Endodermal cell (in vitro differentiated cells): ENCODE measurements around the gene ST7. TPM values are rescaled to one million over a fixed set of nuclear protein-coding genes. Genes with fewer than 3 reads are reported as not detected.

Source experiments
- DNase-seq: peaks from one replicate; pipeline ENCODE4 v3.0.0-alpha.2; 2017
- H3K27ac ChIP-seq: 2 replicates; pipeline ENCODE4 v1.5.1; 2013; ENCODE audit warnings: mild to moderate bottlenecking, low read depth, low read length, moderate library complexity
- H3K27me3 ChIP-seq: 2 replicates; pipeline ENCODE4 v1.6.1; 2013; ENCODE audit warnings: mild to moderate bottlenecking, low read length, moderate library complexity; ENCODE audit not compliant: insufficient read depth, control insufficient read depth, poor library complexity, severe bottlenecking
- H3K36me3 ChIP-seq: 2 replicates; pipeline ENCODE4 v1.7.0; 2013; ENCODE audit warnings: mild to moderate bottlenecking, low read length, moderate library complexity; ENCODE audit not compliant: control insufficient read depth, insufficient read depth
- H3K4me1 ChIP-seq: one replicate; pipeline ENCODE4 v1.7.0; 2013; ENCODE audit warnings: low read length; ENCODE audit not compliant: control insufficient read depth, insufficient read depth
- H3K4me3 ChIP-seq: 2 replicates; pipeline ENCODE4 v1.5.1; 2013; ENCODE audit warnings: mild to moderate bottlenecking, low read length, moderate library complexity
- H3K9ac ChIP-seq: 2 replicates; pipeline ENCODE4 v1.6.1; 2013; ENCODE audit warnings: mild to moderate bottlenecking, low read length, moderate library complexity; ENCODE audit not compliant: poor library complexity, severe bottlenecking; ENCODE audit errors: extremely low read depth
- H3K9me3 ChIP-seq: 2 replicates; pipeline ENCODE4 v1.6.1; 2013; ENCODE audit warnings: mild to moderate bottlenecking, low read length, moderate library complexity; ENCODE audit not compliant: control insufficient read depth
- H3K27ac Mint-ChIP-seq: 2 replicates; pipeline ENCODE4 v1.8.0; 2020; ENCODE audit warnings: mixed read lengths
- H3K27me3 Mint-ChIP-seq: 2 replicates; pipeline ENCODE4 v1.8.0; 2021; ENCODE audit warnings: mild to moderate bottlenecking, mixed read lengths; ENCODE audit not compliant: insufficient read depth
- H3K36me3 Mint-ChIP-seq: 2 replicates; pipeline ENCODE4 v1.8.0; 2020; ENCODE audit warnings: low read depth, mixed read lengths
- H3K4me1 Mint-ChIP-seq: 2 replicates; pipeline ENCODE4 v1.8.0; 2020; ENCODE audit warnings: mixed read lengths
- H3K4me3 Mint-ChIP-seq: 2 replicates; pipeline ENCODE4 v1.8.0; 2020; ENCODE audit warnings: mild to moderate bottlenecking, moderate library complexity, mixed read lengths
- H3K9me3 Mint-ChIP-seq: 2 replicates; pipeline ENCODE4 v1.8.0; 2020; ENCODE audit warnings: mild to moderate bottlenecking, mixed read lengths
- CTCF ChIP-seq: fragments of 200-600 bp; sonication (generic); conservative IDR thresholded peaks from 2 replicates; pipeline ENCODE4 v1.5.0; 2021; ENCODE audit warnings: antibody characterized with exemption, mild to moderate bottlenecking
- WGBS, 2 experiments: methylation state at CpG; one replicate each; pipeline versions ENCODE4 v1.1.5 to v1.1.7; 2013; ENCODE audit warnings: missing lambda C conversion rate in 2 of 2, mixed read lengths in 1 of 2; ENCODE audit not compliant: insufficient coverage in 1 of 2, insufficient read length in 1 of 2; 5-methylcytosine and 5-hydroxymethylcytosine counted together
- total RNA-seq, 2 donors: library from RNA; stranded (reverse); fragmentation: NEBNext Ultra II Directional in 1 of 2; extraction: Animal tissue kit (Norgen Biotek cat#: 25700) in 1 of 2; gene quantifications; 2 replicates in 1 of 2; 3 replicates in 1 of 2; pipeline ENCODE4 v1.2.1, GENCODE V29; 2021

ST7 gene
- total RNA-seq, 2 donors from 2014 or later, result 6.4 to 8.9 TPM

GRCh38 chr7:117247809-117248208, 294.5 kb downstream of the ST7 start:
- no peaks in the 10 kb centered on the region for H3K4me1 ChIP-seq
- no peak for TF ChIP-seq CTCF
- H3K27ac Mint-ChIP-seq, result no peak overlapping the region
- no peak overlapping the region for H3K4me3 ChIP-seq
- peaks cover 12% of the 10 kb centered on the region for H3K9me3 Mint-ChIP-seq
- DNase-seq, result no peak
- no peak overlapping the region for H3K4me3 Mint-ChIP-seq
- WGBS, 2 experiments, result 75 to 80% methylated on average over 2 to 4 of the region's 4 CpGs
- no peaks in the 10 kb centered on the region for H3K36me3 ChIP-seq
- no peak overlapping the region for H3K9ac ChIP-seq
- no peaks in the 10 kb centered on the region for H3K4me1 Mint-ChIP-seq
- no peaks in the 10 kb centered on the region for H3K36me3 Mint-ChIP-seq
- no peaks in the 10 kb centered on the region for H3K9me3 ChIP-seq
- H3K27ac ChIP-seq, result no peak overlapping the region
- no peaks in the 10 kb centered on the region for H3K27me3 ChIP-seq
- peaks cover 3% of the 10 kb centered on the region for H3K27me3 Mint-ChIP-seq

GRCh38 chr7:117248829-117249228, 295.5 kb downstream of the ST7 start:
- Histone ChIP-seq H3K27ac (no peak overlapping the region), H3K36me3 (no peaks in the 10 kb centered on the region), H3K4me3 (no peak overlapping the region), H3K9ac (no peak overlapping the region), H3K9me3 (no peaks in the 10 kb centered on the region), H3K27me3 (no peaks in the 10 kb centered on the region), H3K4me1 (no peaks in the 10 kb centered on the region)
- Mint-ChIP-seq H3K27ac (no peak overlapping the region), H3K36me3 (no peaks in the 10 kb centered on the region), H3K4me3 (no peak overlapping the region), H3K4me1 (no peaks in the 10 kb centered on the region), H3K9me3 (peaks cover 12% of the 10 kb centered on the region), H3K27me3 (peaks cover 3% of the 10 kb centered on the region)
- no peak for DNase-seq
- no peak for TF ChIP-seq CTCF
- 88 to 96% methylated on average over 4 to 5 of the region's 5 CpGs for WGBS, 2 experiments

- no peak for TF ChIP-seq CTCF
- Histone ChIP-seq H3K4me3 (no peak overlapping the region), H3K9ac (no peak overlapping the region), H3K9me3 (no peaks in the 10 kb centered on the region), H3K4me1 (no peaks in the 10 kb centered on the region), H3K36me3 (no peaks in the 10 kb centered on the region), H3K27ac (no peak overlapping the region), H3K27me3 (no peaks in the 10 kb centered on the region)
- Mint-ChIP-seq H3K9me3 (peaks cover 12% of the 10 kb centered on the region), H3K27ac (no peak overlapping the region), H3K36me3 (no peaks in the 10 kb centered on the region), H3K27me3 (peaks cover 3% of the 10 kb centered on the region), H3K4me3 (no peak overlapping the region), H3K4me1 (no peaks in the 10 kb centered on the region)
- WGBS, 2 experiments, result 91 to 94% methylated on average over 5 of the region's 5 CpGs
- no peak for DNase-seq
Measured at GRCh38 chr7:117249696-117250095, 296.4 kb downstream of the ST7 start.
